Activated CD8-positive, alpha-beta T cell treated with anti-CD3 and anti-CD28 coated beads for 36 hours (primary cell): Measurements from ENCODE around the gene GABPB2. TPM values are rescaled to one million over a fixed set of nuclear protein-coding genes. Genes with fewer than 3 reads are reported as not detected.
A peak's percentile ranks its signal among the peaks of the same experiment; 100 is the strongest.

Source experiments
- ATAC-seq: fragments of 200-7000 bp; cut with Tn5 transposase; one replicate; pipeline ENCODE4 v1.10.0; 2021; ENCODE audit warnings: mild to moderate bottlenecking, moderate library complexity
- CTCF ChIA-PET: fragments of 350-600 bp; sonication (Branson Sonifier 250); formaldehyde crosslinking; loops from one replicate; lab custom pipeline; 2021; ENCODE audit warnings: antibody characterized with exemption; lab: Charles Lee
- POLR2A ChIA-PET: fragments of 350-600 bp; sonication (Branson Sonifier 250); formaldehyde crosslinking; loops from one replicate; lab custom pipeline; 2021; ENCODE audit warnings: antibody characterized with exemption; lab: Charles Lee
- DNase-seq: peaks from one replicate; pipeline ENCODE4 v3.0.0-alpha.2; 2020
- H3K27ac Mint-ChIP-seq: one replicate; pipeline ENCODE4 v1.8.0; 2021; ENCODE audit warnings: mild to moderate bottlenecking, mixed read lengths
- H3K27me3 Mint-ChIP-seq: one replicate; pipeline ENCODE4 v1.8.0; 2021; ENCODE audit warnings: mixed read lengths
- H3K36me3 Mint-ChIP-seq: one replicate; pipeline ENCODE4 v1.8.0; 2021; ENCODE audit warnings: low read depth, mixed read lengths
- H3K4me1 Mint-ChIP-seq: one replicate; pipeline ENCODE4 v1.8.0; 2021; ENCODE audit warnings: low read depth, mixed read lengths
- H3K4me3 Mint-ChIP-seq: one replicate; pipeline ENCODE4 v1.8.0; 2021; ENCODE audit warnings: mild to moderate bottlenecking, moderate library complexity, mixed read lengths
- H3K9me3 Mint-ChIP-seq: one replicate; pipeline ENCODE4 v1.8.0; 2021; ENCODE audit warnings: mixed read lengths
- intact Hi-C: fragments of 100-400 bp; cut with micrococcal nuclease; formaldehyde crosslinking; loops from one replicate; pipeline ENCODE4 v1.10.0; 2022
- total RNA-seq, 2 experiments: library from RNA; stranded (reverse); gene quantifications; one replicate each; pipeline ENCODE4 v1.2.3, GENCODE V29; 2021
- TF ChIP-seq, protein P1 (sequence below): fragments of 200-600 bp; IDR thresholded peaks from one replicate; pipeline ENCODE4 v1.8.0; 2022; ENCODE audit warnings: antibody characterized with exemption, mild to moderate bottlenecking

The GABPB2 gene
- total RNA-seq, 2 experiments from 2014 or later: 17.5 to 19.3 TPM

- no peaks in the 10 kb centered on the region for H3K9me3 Mint-ChIP-seq
These were observed 15.0 kb upstream of the GABPB2 start for GRCh38 chr1:151055581-151055980.

GRCh38 chr1:151056149-151056548, 14.4 kb upstream of the GABPB2 start:
- no peaks in the 10 kb centered on the region for H3K9me3 Mint-ChIP-seq
- ChIA-PET POLR2A (interaction anchor here (1.8 to 5.5 kb wide), 2 partner anchors 15 to 41 kb away, joined by 4 to 40 read pairs; partner anchors contain the start of gene GABPB2), CTCF (interaction anchor here (0.9 to 6.5 kb wide), 3 partner anchors 15 to 76 kb away, joined by 3 to 40 read pairs (median 4); partner anchors contain the start of gene GABPB2)
- H3K4me1 Mint-ChIP-seq: peaks cover 56% of the 10 kb centered on the region
- no peaks in the 10 kb centered on the region for H3K27me3 Mint-ChIP-seq
- peaks cover 73% of the 10 kb centered on the region for H3K36me3 Mint-ChIP-seq
- ATAC-seq (peak; percentile 10), DNase-seq (no peak)
- TF ChIP-seq, protein P1, sequence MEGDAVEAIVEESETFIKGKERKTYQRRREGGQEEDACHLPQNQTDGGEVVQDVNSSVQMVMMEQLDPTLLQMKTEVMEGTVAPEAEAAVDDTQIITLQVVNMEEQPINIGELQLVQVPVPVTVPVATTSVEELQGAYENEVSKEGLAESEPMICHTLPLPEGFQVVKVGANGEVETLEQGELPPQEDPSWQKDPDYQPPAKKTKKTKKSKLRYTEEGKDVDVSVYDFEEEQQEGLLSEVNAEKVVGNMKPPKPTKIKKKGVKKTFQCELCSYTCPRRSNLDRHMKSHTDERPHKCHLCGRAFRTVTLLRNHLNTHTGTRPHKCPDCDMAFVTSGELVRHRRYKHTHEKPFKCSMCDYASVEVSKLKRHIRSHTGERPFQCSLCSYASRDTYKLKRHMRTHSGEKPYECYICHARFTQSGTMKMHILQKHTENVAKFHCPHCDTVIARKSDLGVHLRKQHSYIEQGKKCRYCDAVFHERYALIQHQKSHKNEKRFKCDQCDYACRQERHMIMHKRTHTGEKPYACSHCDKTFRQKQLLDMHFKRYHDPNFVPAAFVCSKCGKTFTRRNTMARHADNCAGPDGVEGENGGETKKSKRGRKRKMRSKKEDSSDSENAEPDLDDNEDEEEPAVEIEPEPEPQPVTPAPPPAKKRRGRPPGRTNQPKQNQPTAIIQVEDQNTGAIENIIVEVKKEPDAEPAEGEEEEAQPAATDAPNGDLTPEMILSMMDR: no peak
- peak overlapping the region; percentile 96 for H3K4me3 Mint-ChIP-seq
- H3K27ac Mint-ChIP-seq: peak overlapping the region; percentile 95
- intact Hi-C loops: loop anchor here (5.0 kb wide), 1 partner anchor 34 kb away; no protein-coding TSS in a partner anchor

More at GRCh38 chr1:151055581-151055980, 15.0 kb upstream of the GABPB2 start:
- no peak for DNase-seq
- peak overlapping the region; percentile 96 for H3K4me3 Mint-ChIP-seq
- H3K36me3 Mint-ChIP-seq: peaks cover 76% of the 10 kb centered on the region
- TF ChIP-seq, protein P1: no peak
- ChIA-PET CTCF (interaction anchor here (0.9 to 6.5 kb wide), 3 partner anchors 16 to 75 kb away, joined by 3 to 40 read pairs (median 4); partner anchors contain the start of gene GABPB2), POLR2A (interaction anchor here (0.9 to 5.5 kb wide), 3 partner anchors 9 to 76 kb away, joined by 3 to 40 read pairs (median 3); partner anchors contain the start of gene GABPB2)
- peaks cover 52% of the 10 kb centered on the region for H3K4me1 Mint-ChIP-seq
- no peak for ATAC-seq
- no peaks in the 10 kb centered on the region for H3K27me3 Mint-ChIP-seq
- peak overlapping the region; percentile 95 for H3K27ac Mint-ChIP-seq
- intact Hi-C loops: loop anchor here (5.0 kb wide), 1 partner anchor 33 kb away; no protein-coding TSS in a partner anchor

GRCh38 chr1:151058692-151059091, 11.9 kb upstream of the GABPB2 start:
- TF ChIP-seq, protein P1: no peak
- intact Hi-C loops: loop anchor here (5.0 kb wide), 1 partner anchor 36 kb away; no protein-coding TSS in a partner anchor
- POLR2A ChIA-PET: interaction anchor here (0.8 to 5.5 kb wide), 9 partner anchors 9 to 98 kb away, joined by 3 to 40 read pairs (median 6); partner anchors contain the start of genes C1orf56, GABPB2 and TNFAIP8L2
- H3K27me3 Mint-ChIP-seq: no peaks in the 10 kb centered on the region
- CTCF ChIA-PET: interaction anchor here (0.6 to 6.5 kb wide), 10 partner anchors 8 to 90 kb away, joined by 3 to 40 read pairs (median 7); partner anchors contain the start of genes C1orf56 and GABPB2
- H3K9me3 Mint-ChIP-seq: no peaks in the 10 kb centered on the region
- peaks cover 51% of the 10 kb centered on the region for H3K36me3 Mint-ChIP-seq
- DNase-seq (peak; percentile 39), ATAC-seq (no peak)
- H3K4me3 Mint-ChIP-seq: peak overlapping the region; percentile 96
- H3K27ac Mint-ChIP-seq: peak overlapping the region; percentile 95
- H3K4me1 Mint-ChIP-seq: peaks cover 59% of the 10 kb centered on the region

- Mint-ChIP-seq H3K27me3 (no peaks in the 10 kb centered on the region), H3K4me1 (peaks cover 56% of the 10 kb centered on the region), H3K36me3 (peaks cover 45% of the 10 kb centered on the region), H3K4me3 (peak within 1 kb of the TSS; percentile 96), H3K9me3 (no peaks in the 10 kb centered on the region), H3K27ac (peak within 1 kb of the TSS; percentile 95)
- CTCF ChIA-PET: interaction anchor here (0.6 to 6.5 kb wide), 11 partner anchors 8 to 98 kb away, joined by 3 to 40 read pairs (median 9); partner anchors contain the start of genes C1orf56, GABPB2 and TNFAIP8L2
- DNase-seq (peak; percentile 92), ATAC-seq (peak; percentile 80)
- POLR2A ChIA-PET: interaction anchor here (0.7 to 5.5 kb wide), 11 partner anchors 9 to 100 kb away, joined by 3 to 40 read pairs (median 5); partner anchors contain the start of genes C1orf56, GABPB2 and TNFAIP8L2
- intact Hi-C loops: loop anchor here (5.0 kb wide), 1 partner anchor 37 kb away; no protein-coding TSS in a partner anchor
- TF ChIP-seq, protein P1: peak; percentile 86
These were observed 11.2 kb upstream of the GABPB2 start, which contains the start of gene CDC42SE1 for GRCh38 chr1:151059109-151060006. TSS of gene CDC42SE1 (minus strand) at chr1:151059622. CDS start at chr1:151055730, 3,892 bp downstream.
